ENCODE results near the gene RSPH3.
"Not testable (repeated sequence)": the region's sequence is repeated elsewhere in the genome, so short reads cannot be mapped to it uniquely, and the experiment has no call there.

Gene RSPH3

DNA sequence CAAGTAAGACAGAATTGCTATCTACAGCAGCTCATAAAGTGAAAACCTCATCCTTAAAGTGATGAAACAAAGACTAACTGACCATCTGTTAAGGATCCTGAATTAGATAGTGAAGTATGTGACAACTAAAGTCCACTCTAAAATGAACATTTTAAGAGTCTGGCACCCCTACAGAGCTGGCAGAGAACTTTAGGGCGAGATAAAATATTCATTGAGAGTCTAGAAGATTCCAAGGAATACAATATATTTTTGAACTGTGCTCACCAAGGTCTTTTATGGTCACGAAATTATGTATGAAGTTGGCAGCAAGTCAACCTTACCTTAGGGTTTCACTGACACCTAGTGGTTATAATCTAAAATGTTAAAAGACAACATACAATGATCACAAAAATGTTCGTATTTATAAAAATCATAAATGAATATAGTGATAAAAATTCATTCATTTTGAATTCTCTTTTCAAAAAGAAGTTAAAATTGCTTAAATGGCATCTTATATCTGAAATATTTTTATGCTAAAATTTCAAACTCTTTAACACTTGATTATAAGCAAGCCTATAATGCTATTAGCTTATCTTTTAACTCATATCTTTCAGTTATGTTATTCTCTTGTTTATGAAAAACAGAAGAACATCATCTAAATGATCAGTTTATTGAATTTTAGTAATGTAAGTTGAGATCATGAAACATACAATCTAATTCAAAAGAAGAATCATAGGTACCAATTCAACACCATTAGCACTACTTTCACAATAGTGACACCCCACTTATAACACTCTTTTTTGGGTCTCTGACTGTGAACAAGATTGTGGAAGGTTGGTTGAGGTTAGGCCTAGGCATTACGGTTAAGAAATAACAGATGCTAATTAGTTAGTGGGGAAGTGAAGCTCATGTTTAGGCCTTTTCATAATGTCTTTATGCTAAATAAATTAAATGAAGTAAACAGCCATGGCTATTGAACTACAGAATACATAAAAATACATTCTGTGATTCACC, 27.5 kb downstream of the RSPH3 start:
- no peak for DNase-seq

DNA sequence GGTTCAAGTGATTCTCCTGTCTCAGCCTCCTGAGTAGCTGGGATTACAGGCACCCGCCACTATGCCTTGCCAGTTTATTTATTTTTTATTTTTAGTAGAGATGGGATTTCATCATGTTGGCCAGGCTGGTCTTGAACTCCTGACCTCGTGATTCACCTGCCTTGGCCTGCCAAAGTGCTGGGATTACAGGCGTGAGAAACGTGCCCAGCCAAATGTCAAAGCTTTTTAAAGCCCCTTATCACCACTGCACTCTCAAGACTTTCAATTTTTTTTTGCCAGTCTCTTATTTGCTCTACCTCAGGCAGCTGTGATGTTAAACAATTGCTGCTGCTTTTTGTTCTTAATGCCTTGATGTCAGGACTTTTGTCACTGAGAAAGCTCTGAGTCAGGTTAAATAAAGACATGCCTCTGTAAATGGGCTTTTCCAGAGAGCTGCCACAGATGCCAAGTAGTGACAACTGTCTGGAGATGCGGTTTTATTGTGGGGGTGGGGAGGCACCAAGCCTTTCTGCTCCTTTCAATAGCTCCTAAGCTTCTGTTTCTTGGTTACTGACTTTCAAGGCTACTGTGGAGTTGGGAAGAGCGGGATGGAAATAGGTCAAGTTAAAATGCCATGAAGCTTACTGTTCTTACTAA, 29.2 kb downstream of the RSPH3 start:
- no peak for DNase-seq

DNA sequence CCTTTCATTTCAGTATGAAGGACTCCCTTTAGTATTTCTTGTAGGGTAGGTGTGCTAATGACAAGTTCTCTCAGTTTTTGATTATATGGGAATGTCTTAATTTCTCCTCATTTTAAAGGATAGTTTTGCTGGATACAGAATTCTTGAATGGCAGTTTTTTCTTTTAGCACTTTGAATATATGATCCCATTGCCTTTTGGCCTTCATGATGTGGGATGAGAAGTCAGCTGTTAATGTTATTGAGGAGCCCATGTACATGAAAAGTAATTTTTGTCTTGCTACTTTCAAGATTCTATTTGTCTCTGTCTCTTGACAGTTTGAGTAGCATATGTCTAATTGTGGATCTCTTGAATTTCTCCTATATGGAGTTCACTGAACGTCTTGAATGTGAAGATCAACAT, 30.9 kb downstream of the RSPH3 start:
- no peak for DNase-seq

DNA sequence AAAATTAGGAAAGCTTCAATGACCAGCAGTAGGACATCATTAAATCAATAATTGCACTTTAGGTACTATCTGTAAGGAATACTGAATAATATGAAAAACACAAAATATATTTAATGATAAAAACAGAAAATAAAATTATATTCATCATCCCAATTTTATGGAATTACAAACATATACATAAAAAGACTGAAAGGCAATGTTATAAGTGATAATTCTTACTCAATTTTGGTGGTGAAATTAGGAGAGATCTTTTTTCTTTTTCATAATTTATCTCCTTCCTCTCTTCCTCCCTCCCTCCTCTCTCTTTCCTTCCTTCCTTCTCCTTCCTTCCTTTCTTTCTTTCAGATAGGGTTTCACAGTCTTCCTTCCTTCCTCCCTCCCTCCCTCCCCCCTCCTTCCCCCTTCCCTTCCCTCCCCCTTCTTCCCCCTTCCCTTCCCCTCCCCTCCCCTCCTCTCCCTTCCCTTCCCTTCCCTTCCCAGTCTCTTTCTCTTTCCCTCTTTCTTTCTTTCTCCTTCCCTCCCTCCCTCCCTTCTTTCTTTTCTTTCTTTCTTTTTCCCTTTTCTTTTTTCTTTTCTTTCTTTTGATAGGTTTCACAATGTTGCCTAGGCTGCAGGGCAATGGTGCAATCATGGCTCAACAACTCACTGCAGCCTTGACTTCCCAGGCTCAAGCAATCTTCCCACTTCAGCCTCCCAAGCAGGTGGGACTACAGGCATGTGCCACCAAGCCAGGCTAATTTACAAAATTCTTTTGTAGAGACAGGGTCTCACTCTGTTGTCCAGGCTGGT, 36.8 kb downstream of the RSPH3 start:
- no peak for DNase-seq

DNA sequence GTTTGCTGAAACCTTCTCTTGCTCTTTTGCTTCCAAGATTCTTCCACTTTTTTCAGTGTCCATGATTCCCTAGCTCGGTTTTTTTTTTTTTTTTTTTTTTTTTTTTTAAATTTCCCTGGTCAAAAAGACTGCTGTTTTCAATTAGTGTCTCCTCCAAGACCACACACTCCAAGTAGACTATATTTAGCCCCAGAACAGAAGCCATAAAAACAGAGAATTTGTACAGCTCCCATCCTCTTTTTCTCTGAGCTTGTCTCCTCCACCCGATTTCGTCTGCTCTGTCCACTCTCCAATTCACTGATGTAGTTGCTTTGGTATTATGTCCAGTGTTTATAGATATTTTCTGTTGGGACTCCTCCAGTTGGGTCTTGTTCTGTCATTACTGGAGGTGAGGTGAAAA, 37.6 kb downstream of the RSPH3 start:
- no peak for DNase-seq

DNA sequence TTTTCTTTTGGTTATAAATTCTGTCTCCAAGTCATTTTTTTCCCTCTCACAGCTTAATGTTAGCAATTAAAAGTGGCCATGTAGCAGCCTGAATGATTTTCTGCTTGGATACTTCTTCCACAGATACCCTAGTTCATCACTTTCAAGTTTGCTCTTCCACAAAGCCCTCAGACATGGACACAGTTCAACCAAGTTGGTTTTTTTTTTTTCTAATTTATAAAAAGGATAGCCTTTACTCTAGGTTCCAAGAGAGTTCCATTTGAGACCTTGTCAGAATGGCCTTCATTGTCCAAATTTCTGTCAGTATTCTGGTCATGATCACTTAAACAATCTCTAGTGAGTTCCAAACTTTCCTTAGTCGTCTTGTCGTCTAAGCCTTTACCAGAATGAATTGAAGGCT, 40.0 kb downstream of the RSPH3 start:
- no peak for DNase-seq

DNA sequence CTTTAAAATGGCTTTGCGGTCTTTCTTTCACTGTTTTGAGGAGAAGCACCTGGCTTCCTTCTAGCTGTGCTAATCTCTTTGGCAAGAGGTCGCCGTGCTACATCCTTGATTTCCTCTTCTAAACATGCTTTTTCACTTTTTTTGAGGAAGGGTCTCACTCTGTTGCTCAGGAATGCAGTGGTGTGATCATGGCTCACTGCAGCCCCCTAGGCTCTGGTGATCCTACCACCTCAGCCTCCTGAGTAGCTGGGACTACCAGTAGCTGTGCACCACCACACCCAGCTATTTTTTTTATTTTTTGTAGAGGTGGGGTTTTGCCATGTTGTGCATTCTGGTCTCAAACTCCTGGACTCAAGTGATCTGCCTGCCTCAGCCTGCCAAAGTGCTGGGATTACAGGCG, 40.5 kb downstream of the RSPH3 start:
- no peak for DNase-seq

DNA sequence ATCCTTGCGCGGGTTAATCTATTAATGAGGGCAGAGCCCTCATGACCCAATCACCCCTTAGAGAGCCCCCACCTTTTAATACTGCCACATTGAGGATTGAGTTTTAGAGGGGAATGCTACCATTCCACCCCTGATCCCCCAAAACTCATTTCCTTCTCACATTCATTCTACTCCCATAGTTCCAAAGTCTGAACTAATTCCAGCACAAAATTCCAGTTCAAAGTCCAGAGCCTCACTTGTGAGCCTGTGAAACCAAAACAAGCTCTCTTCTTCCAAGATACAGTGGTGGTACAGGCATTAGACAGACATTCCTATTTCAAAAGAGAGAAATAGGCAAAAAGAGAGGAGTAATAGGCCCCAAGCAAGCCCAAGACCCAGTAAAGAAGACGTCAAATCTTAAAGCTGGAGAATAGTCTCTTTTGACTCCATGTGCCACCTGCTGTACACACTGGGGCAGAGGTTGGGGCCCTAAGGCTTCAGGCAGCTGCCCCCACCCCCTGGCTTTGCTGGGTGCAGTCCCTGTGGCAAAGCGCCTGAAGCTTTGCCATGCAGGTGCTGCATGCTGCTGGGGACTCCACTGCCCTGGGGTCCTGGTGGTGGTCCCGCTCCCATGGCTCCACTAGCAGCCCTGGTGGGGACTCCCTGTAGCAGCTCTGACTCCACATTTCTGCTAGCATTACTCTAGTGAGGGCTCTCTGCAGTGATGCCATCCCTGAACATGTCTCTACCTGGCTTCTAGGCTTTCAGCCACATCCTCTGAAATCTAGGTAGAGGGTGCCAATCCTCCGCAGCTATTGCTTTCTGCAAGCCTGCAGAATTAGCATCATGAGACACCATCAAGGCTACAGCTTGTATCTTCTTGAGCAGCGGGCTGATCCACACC, 41.3 kb downstream of the RSPH3 start:
- DNase-seq, result no peak

DNA sequence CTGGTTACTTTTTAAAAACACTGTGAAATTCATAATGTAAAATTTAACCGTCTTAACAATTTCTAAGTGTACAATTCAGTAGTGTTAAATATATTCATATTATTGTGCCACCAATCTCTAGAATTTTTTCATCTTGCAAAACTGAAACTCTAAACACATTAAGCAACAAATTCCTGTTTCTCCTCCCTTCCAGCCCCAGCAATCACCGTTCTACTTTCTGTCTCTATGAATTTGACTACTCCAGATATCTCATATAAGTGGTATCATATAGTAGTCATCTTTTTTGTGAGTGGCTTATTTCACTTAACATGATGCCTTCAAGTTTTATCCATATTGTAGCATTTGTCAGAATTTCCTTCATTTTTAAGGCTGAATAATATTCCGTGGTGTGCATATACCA, 44.7 kb downstream of the RSPH3 start:
- no peak for DNase-seq

DNA sequence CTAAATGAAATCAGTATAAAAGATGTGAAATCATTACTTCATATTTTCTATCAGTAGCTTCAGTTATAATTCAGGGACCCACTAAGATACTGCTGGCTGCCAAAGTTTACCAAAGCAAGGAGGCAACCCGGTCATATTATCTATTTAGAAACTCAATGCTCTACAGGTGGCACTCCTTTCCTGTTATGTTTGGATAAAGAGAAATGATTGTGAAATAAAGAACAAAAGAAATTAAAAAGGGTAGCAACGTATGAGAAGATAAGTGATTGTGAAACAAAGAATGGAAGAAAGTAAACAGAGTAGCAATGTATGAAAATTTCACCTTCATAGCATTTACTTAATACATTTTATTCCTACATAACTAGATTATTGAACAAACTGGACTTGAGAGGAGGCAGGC, 45.2 kb downstream of the RSPH3 start:
- DNase-seq, result no peak

DNA sequence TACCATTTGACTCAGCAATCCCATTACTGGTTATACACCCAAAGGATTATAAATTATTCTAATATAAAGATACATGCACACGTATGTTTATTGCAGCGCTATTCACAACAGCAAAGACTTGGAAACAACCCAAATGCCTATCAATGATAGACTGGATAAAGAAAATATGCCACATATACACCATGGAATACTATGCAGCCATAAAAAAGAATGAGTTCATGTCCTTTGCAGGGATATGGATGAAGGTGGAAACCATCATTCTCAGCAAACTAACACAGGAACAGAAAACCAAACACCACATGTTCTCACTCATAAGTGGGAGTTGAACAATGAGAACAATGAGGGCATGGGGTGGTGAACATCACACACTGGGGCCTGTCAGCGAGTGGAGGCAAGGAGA, 48.0 kb downstream of the RSPH3 start:
- DNase-seq, result not testable (repeated sequence)

DNA sequence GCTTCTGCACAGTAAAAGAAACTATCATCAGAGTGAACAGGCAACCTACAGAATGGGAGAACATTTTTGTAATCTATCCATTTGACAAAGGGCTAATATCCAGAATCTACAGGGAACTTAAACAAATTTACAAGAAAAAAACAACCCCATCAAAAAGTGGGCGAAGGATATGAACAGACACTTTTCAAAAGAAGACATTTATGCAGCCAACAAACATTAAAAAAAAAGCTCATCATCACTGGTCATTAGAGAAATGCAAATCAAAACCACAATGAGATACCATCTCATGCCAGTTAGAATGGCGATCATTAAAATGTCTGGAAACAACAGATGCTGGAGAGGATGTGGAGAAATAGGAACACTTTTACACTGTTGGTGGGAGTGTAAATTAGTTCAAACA, 48.4 kb downstream of the RSPH3 start:
- not testable (repeated sequence) for DNase-seq

DNA sequence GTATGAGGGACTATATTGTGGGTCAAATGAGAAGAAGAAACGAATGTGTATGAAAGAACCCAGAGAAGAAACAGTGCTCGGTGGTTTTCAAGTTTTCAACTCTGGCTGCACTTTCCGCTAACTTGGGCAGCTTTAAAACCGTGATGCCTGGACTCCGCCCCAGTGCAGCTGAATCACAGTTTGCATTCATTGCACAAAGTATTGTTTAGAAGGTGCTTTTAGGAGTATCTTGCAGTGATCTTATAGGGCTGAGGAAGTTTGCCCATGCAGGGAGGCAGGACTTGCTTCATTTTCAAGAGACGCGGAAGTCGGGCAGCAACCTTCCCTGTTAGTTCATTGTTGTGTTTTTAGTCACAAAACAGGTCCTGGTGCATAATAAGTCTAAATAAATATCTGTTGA, 52.7 kb downstream of the RSPH3 start:
- no peak for DNase-seq

DNA sequence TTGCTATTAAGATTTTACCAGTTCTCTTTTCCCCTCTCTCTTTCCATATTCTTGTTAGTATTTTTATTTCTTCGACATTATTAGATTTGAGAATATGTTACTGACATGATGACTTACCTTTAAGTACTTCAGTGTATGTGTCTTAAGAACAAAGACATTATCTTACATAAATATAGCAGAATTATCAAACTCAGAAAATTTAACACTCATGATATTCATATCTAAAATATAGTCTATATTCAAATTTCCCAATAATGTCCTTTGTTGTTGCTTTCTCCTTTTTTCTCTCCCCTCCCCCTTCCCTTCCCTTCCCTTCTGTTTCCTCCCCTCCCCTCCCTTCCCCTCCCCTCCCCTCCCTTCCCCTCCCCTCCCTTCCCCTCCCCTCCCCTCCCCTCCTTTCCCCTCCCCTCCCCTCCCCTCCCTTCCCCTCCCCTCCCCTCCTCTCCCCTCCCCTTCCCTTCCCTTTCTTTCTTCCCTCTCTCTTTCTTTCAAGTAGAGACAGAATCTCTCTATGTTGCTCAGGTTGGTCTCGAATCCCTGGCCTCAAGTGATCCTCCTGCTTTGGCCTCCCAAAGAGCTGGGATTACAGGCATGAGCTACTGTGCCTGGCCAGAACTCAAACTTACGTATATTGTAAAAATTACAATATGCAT, 56.5 kb downstream of the RSPH3 start:
- no peak for DNase-seq

DNA sequence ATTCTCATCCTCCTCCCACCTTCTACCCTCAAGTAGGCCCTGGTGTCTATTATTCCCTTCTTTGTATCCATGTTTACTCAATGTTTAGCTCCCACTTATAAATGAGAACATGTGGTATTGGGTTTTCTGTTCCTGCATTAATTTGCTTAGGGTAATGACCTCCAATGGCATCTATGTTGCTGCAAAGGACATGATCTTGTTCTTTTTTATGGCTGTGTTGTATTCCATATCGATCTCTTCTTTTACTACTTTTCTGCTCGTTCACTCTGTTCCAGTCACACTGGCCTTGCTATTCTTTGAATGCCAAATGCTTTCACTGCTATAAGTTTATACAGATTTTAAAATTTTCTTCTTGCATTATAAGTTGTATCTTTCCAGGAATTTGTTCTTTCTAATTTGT, 57.7 kb downstream of the RSPH3 start:
- DNase-seq, result no peak

DNA sequence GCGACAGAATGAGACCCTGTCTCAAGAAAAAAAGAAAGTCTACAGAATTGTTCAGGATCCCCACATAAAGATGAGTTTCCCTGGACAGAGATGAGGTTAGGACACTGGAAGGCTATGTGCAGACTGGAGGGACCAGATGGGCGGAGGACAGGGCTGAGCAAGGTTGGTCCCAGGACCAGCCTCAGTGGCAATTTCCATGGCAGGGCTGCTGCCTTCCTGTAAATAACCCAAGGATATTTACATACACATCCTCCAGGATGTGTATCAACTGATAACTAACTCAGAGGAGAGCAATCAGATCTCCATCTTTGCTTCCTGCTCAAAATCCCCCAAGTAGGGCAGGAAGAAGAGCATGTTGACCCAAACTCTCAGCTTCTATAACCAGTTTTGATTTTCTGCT, 58.8 kb downstream of the RSPH3 start:
- DNase-seq, result no peak

DNA sequence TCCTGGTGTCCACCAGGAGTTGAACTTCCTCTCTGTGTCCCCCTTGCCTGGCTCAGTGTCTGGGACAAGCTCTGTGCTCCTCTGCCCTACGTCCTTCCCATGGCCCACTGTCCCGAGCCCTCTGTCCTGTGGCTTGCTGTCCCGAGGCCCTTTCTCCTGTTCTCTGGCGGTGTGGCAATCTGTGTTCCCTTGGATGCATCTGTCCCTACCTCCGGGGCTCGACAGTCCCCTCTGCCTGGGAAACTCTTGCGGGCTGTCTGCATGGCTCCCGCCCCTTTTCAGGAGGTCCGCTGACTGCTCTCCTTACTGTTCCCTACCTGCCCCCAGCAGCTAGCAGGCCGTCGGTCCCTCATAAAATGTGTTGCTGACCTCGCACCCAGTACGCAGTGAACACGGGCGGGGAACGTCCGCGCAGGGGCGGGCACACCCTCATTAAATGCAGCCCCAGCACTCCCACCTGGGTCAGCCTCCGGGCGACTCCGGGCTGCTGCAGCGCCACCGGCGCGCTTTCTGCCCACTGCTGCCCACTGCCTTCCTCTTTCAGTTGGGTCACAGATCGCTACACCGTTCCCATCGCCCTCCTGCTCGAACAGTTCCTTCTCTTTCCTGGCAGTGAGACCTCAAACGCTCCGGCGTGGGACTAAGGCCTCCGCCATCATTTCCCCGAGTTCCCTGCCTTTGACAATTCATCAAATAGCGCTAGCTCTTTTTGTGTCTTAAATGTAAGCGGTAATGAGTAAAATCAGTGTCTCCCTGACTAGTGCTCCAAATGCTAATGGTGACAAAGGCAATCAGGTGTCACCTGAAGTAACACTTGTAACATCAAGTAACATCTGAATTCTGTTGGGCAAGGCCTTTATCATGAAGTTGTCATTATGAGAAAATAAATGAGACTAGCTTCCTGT, 60.5 kb downstream of the RSPH3 start:
- DNase-seq, result no peak

DNA sequence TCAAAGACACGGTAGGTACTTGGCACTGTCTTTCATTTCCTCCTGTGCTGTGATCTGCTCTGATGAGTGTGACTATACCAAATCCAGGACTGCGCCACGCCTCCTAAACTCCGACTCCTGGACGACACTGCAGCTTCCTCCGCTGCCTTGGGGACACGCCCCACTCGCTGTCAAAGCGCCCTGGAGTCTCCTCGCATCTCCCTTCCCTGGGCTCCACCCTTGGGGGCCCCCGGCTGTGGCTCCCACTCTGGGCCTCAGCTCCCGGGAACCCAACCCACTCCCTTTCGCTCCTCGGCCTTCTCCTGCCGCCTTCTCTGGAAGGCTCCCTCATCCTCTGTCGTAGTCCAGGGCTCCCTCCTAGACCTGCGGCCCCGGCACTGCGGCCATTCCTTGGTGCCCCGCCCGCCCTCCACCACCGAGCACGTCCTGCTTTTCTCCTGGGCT, 61.2 kb downstream of the RSPH3 start:
- DNase-seq, result no peak

DNA sequence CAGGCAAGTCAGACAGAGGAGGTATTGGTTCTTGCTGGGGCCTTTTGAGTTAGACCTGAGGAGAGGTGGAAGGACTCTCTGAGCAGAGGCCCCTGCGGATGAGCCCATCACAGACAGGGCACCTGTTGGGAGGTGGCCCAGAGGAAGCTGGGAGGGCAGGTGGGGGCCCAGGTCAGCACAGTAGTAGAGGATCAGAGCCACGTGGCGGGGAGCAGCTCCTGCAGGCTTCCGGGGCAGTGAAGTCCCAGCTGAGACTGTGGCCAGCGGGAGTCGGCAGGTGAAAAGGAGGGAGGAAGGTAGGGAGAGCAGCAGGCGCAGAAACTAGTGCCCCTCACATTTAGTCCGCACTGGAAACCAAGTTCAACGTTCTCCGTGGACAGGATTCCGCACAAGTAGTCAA, 61.8 kb downstream of the RSPH3 start:
- no peak for DNase-seq

DNA sequence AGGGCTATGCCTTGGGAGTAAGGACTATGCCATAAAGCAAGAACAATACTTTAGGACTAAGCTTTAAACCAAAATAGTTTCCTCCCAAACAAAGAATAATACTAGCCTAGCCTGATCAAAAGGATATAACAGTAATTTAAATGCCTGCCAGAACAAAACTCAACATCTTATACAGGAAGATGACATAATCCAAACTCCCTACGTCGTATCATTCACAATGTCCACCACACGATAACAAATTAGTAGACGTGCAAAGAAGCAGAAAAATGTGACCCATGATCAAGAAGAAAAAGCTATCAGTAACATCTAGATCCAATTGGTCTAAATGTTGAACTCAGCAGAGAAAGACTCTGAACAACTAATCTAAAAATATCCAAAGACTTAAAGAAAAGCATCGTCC, 65.8 kb downstream of the RSPH3 start:
- DNase-seq, result no peak

DNA sequence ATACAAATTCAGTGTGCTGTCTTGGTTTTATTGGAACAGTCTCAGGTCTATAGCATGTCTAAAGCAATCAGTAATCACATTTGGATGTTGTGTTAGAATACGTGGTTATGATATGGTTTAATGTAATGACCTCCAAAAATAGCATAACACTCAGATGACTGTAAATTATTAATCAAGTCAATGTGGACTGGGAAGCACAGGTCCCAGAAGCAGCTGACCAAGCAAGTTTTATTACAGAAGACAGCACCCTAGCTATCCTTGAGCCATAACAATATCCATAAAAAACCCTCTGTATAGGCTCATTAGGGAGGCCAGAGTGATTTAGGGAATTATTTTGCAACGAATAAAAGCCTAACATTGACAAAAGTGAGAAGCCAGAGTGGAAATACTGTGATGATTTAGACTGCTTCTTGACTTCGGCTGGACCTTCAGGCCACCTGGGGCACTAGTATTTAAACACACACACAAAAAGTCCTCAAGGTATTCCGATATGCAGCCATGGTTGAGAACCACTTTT, 66.9 kb downstream of the RSPH3 start:
- DNase-seq, result no peak
